HepG2 (cell line): ENCODE results near the gene FETUB. TPM values are rescaled to one million over a fixed set of nuclear protein-coding genes. Genes with fewer than 3 reads are reported as not detected.

ENCODE experiments used
- ATAC-seq: fragments of 200-7000 bp; cut with Tn5 transposase; 3 replicates; pipeline ENCODE4 v1.9.1; 2020; ENCODE audit warnings: mild to moderate bottlenecking, moderate library complexity
- BruUV-seq: library from RNA; stranded (reverse); fragments of 400-500 nt; replicated peaks from 2 replicates; lab custom pipeline; 2021; lab: Mats Ljungman, UMichigan
- CTCF ChIA-PET: fragments of 300-600 bp; formaldehyde crosslinking; extraction: SDS; loops from one replicate; lab custom pipeline; 2021; ENCODE audit warnings: low total read pairs, inconsistent platforms, low intra/inter-chr PET ratio; lab: Yijun Ruan, JAX
- POLR2A ChIA-PET: fragments of 350-600 bp; sonication (Branson Sonifier 250); formaldehyde crosslinking; loops from one replicate; lab custom pipeline; 2020; ENCODE audit warnings: antibody characterized with exemption, inconsistent platforms; lab: Yijun Ruan, JAX
- DNase-seq: peaks from one replicate; pipeline ENCODE4 v3.0.0-alpha.2; 2015; ENCODE audit warnings: low spot score
- FAIRE-seq: peaks from 3 replicates; lab custom pipeline; 2011; peaks lifted over from hg19 to GRCh38; lab: Jason Lieb, UNC
- H2AFZ ChIP-seq: one replicate; pipeline ENCODE4 v1.6.1; 2011; ENCODE audit warnings: low read length, inconsistent platforms
- H3K27ac ChIP-seq: fragments of 300-600 bp; 3 replicates; pipeline ENCODE4 v1.8.0; 2011; ENCODE audit warnings: mixed run types, mild to moderate bottlenecking, mixed read lengths, low read length, inconsistent platforms; ENCODE audit not compliant: insufficient read depth; ENCODE audit errors: extremely low read length
- H3K27me3 ChIP-seq, 2 experiments: fragments of 200-600 bp in 1 of 2; 2 replicates in 1 of 2; 3 replicates in 1 of 2; pipeline versions ENCODE4 v1.6.0 to v1.8.0; 2011; ENCODE audit warnings: low read length in 2 of 2, mild to moderate bottlenecking in 2 of 2, moderate library complexity in 2 of 2, inconsistent platforms in 1 of 2; ENCODE audit not compliant: insufficient read depth in 2 of 2, control insufficient read depth in 1 of 2
- H3K36me3 ChIP-seq, 2 experiments: fragments of 200-600 bp in 1 of 2; replicated peaks in 1 of 2; 2 replicates in 1 of 2; 3 replicates in 1 of 2; pipeline versions ENCODE4 v1.5.1 to v1.8.0; 2011; ENCODE audit warnings: low read length in 2 of 2, inconsistent platforms in 1 of 2; ENCODE audit not compliant: insufficient read depth in 2 of 2, control insufficient read depth in 1 of 2
- H3K4me1 ChIP-seq: 2 replicates; pipeline ENCODE4 v1.5.1; 2012; ENCODE audit warnings: low read length, inconsistent platforms; ENCODE audit not compliant: insufficient read depth
- H3K4me2 ChIP-seq: 2 replicates; pipeline ENCODE4 v1.6.0; 2011; ENCODE audit warnings: low read depth, low read length, inconsistent platforms
- H3K4me3 ChIP-seq, 3 experiments: fragments of 200-600 bp in 1 of 3; sonication (generic), shearing (Covaris generic) in 1 of 3; replicated peaks in 1 of 3; 2 replicates each; pipeline ENCODE4 v1.5.1; 2011 to 2016; ENCODE audit warnings: low read length in 3 of 3, inconsistent platforms in 2 of 3, low read depth in 2 of 3, mild to moderate bottlenecking in 2 of 3, control low read depth in 1 of 3, mixed read lengths in 1 of 3; ENCODE audit not compliant: insufficient read depth in 1 of 3
- H3K79me2 ChIP-seq: one replicate; pipeline ENCODE4 v1.6.1; 2011; ENCODE audit warnings: low read length, inconsistent platforms; ENCODE audit not compliant: insufficient read depth
- H3K9ac ChIP-seq: 2 replicates; pipeline ENCODE4 v1.6.0; 2011; ENCODE audit warnings: mild to moderate bottlenecking, low read depth, low read length, inconsistent platforms; ENCODE audit not compliant: insufficient read depth
- H3K9me3 ChIP-seq: 2 replicates; pipeline ENCODE4 v1.5.1; 2012; ENCODE audit warnings: mild to moderate bottlenecking, low read length
- H4K20me1 ChIP-seq: 2 replicates; pipeline ENCODE4 v1.6.0; 2011; ENCODE audit warnings: inconsistent platforms, mild to moderate bottlenecking, low read length, moderate library complexity; ENCODE audit not compliant: insufficient read depth
- ATF7 ChIP-seq, 2 experiments: fragments of 450-650 bp in 1 of 2; sonication (generic) in 1 of 2; formaldehyde crosslinking in 1 of 2; IDR thresholded peaks; 2 replicates each; pipeline versions ENCODE4 v1.4.0 to v1.6.1; 2016 to 2020; ENCODE audit warnings: antibody characterized with exemption in 1 of 2, mild to moderate bottlenecking in 1 of 2, missing genetic modification reagents in 1 of 2
- CHD4 ChIP-seq: fragments of 200-600 bp; sonication (generic); IDR thresholded peaks from 2 replicates; pipeline ENCODE4 v1.7.0; 2017; ENCODE audit warnings: mild to moderate bottlenecking, low read length, borderline replicate concordance
- MBD4 ChIP-seq: IDR thresholded peaks from 2 replicates; pipeline ENCODE4 v1.6.1; 2012; ENCODE audit warnings: low read length, inconsistent platforms, borderline replicate concordance
- RBFOX2 ChIP-seq: fragments of 200-400 bp; formaldehyde crosslinking; IDR thresholded peaks from 2 replicates; pipeline ENCODE4 v1.6.1; 2017; ENCODE audit warnings: low read depth, mild to moderate bottlenecking, low read length
- REPIN1 ChIP-seq: sonication (generic); formaldehyde crosslinking; IDR thresholded peaks from 2 replicates; pipeline ENCODE4 v1.8.0; 2022; ENCODE audit warnings: missing genetic modification reagents, low read depth, mild to moderate bottlenecking, borderline replicate concordance
- REST ChIP-seq, 2 experiments: IDR thresholded peaks; 2 replicates each; pipeline ENCODE4 v1.6.1; 2011 to 2012; ENCODE audit warnings: low read length in 2 of 2, borderline replicate concordance in 1 of 2, low read depth in 1 of 2, mild to moderate bottlenecking in 1 of 2, moderate library complexity in 1 of 2
- ZBTB33 ChIP-seq: sonication (generic); formaldehyde crosslinking; IDR thresholded peaks from 2 replicates; pipeline ENCODE4 v1.4.0; 2020; ENCODE audit warnings: missing genetic modification reagents
- ZBTB46 ChIP-seq: sonication (generic); formaldehyde crosslinking; IDR thresholded peaks from 2 replicates; pipeline ENCODE4 v1.4.0; 2020; ENCODE audit warnings: mild to moderate bottlenecking, missing genetic modification reagents, borderline replicate concordance
- ZNF136 ChIP-seq: sonication (generic); formaldehyde crosslinking; IDR thresholded peaks from 2 replicates; pipeline ENCODE4 v1.8.1; 2022; ENCODE audit warnings: low read depth, mild to moderate bottlenecking, moderate library complexity, missing genetic modification reagents
- ZNF350 ChIP-seq: sonication (generic); formaldehyde crosslinking; IDR thresholded peaks from 2 replicates; pipeline ENCODE4 v1.4.0; 2020; ENCODE audit warnings: mild to moderate bottlenecking, low read depth, missing genetic modification reagents, borderline replicate concordance
- ZNF430 ChIP-seq: sonication (generic); formaldehyde crosslinking; IDR thresholded peaks from 2 replicates; pipeline ENCODE4 v1.9.0; 2021; ENCODE audit warnings: mild to moderate bottlenecking, missing genetic modification reagents
- ZNF468 ChIP-seq: sonication (generic); formaldehyde crosslinking; IDR thresholded peaks from 2 replicates; pipeline ENCODE4 v1.8.0; 2022; ENCODE audit warnings: mild to moderate bottlenecking, moderate library complexity, missing genetic modification reagents
- ZNF567 ChIP-seq: sonication (generic); formaldehyde crosslinking; IDR thresholded peaks from 2 replicates; pipeline ENCODE4 v1.8.1; 2023; ENCODE audit warnings: mild to moderate bottlenecking, missing genetic modification reagents, borderline replicate concordance
- ZSCAN30 ChIP-seq: sonication (generic); formaldehyde crosslinking; IDR thresholded peaks from 2 replicates; pipeline ENCODE4 v1.5.0; 2020; ENCODE audit warnings: mild to moderate bottlenecking, missing genetic modification reagents
- WGBS: methylation state at CpG from one replicate; pipeline ENCODE4 v1.1.6; 2017; ENCODE audit warnings: low lambda C conversion rate; 5-methylcytosine and 5-hydroxymethylcytosine counted together
- in situ Hi-C: cut with HindIII; loops from 2 replicates; pipeline ENCODE4 v1.10.0; 2017; ENCODE audit warnings: low pct_unique_long_range_greater_than_20kb; ENCODE audit not compliant: extremely low pct_ligation_motif_present
- intact Hi-C: fragments of 100-400 bp; cut with micrococcal nuclease; formaldehyde crosslinking; loops from one replicate; pipeline ENCODE4 v1.10.0; 2022; ENCODE audit not compliant: unreplicated experiment
- polyA plus RNA-seq, 8 experiments: library from polyadenylated mRNA; depleted of rRNA in 3 of 8; stranded (reverse) in 7 of 8; unstranded in 1 of 8; fragments of >200 nt; fragmentation: Illumina TruSeq in 4 of 8; extraction: Trizol in 4 of 8; gene quantifications; 2 replicates each; pipeline versions ENCODE4 v1.2.1 to v1.2.3, GENCODE V29; 2011 to 2016; ENCODE audit warnings: low read depth in 4 of 8, missing spikeins in 1 of 8, mixed read lengths in 1 of 8; ENCODE audit not compliant: insufficient read depth in 1 of 8
- total RNA-seq, 5 experiments: library from RNA; depleted of rRNA; stranded (reverse); fragments of >200 nt; fragmentation: Illumina TruSeq; extraction: Trizol; gene quantifications; 2 replicates each; pipeline ENCODE4 v1.2.3, GENCODE V29; 2016; ENCODE audit warnings: low read depth in 1 of 5

FETUB gene
- total and polyA plus RNA-seq, 2 of the 13 experiments (the other 11 are each of a cell fraction or from before 2014, with no cell fraction given): 2.1 to 4.4 TPM

GRCh38 chr3:186596568-186597287 lies 43.5 kb upstream of the FETUB start:
- Histone ChIP-seq H3K4me2 (no peak overlapping the region), H3K27ac (peak overlapping the region; percentile 24), H3K36me3 (no peaks in the 10 kb centered on the region), H4K20me1 (no peaks in the 10 kb centered on the region), H3K79me2 (no peaks in the 10 kb centered on the region), H3K9me3 (no peaks in the 10 kb centered on the region), H3K4me3 (no peak overlapping the region), H2AFZ (no peak overlapping the region), H3K9ac (no peak overlapping the region), H3K27me3 (no peaks in the 10 kb centered on the region), H3K4me1 (peaks cover 96% of the 10 kb centered on the region)
- ChIA-PET CTCF (no interaction called here), POLR2A (interaction anchor here (0.7 to 24.0 kb wide), 3 partner anchors 14 to 445 kb away, joined by 3 to 854 read pairs (median 51); partner anchors contain the start of genes AHSG, DNAJB11 and TBCCD1)
- in situ Hi-C loops: no loop called here
- ATAC-seq (no peak), FAIRE-seq (no peak), DNase-seq (no peak)
- WGBS: 91% methylated on average over 17 of the region's 17 CpGs
- intact Hi-C loops: no loop called here
- BruUV-seq: no TSS peak
- TF ChIP-seq ZBTB46 (CRISPR knock-in tag) (no peak), ZSCAN30 (CRISPR knock-in tag) (no peak), ZNF468 (CRISPR knock-in tag) (no peak), REST (IDR thresholded peaks at IDR 0.05; ENCODE audit: borderline replicate concordance in 1 of 2, low read depth in 1 of 2, low read length in 2 of 2) (peak in 1 of 2 experiments; percentile 38; a peak in 1 of 4 replicates), RBFOX2 (no peak), REPIN1 (CRISPR knock-in tag) (no peak), ZNF350 (CRISPR knock-in tag) (no peak), ZNF567 (CRISPR knock-in tag) (no peak), CHD4 (no peak), ZNF136 (CRISPR knock-in tag) (no peak), MBD4 (no peak), ATF7 (IDR thresholded peaks at IDR 0.05) (peak; percentile 69), ATF7 (CRISPR knock-in tag; IDR thresholded peaks at IDR 0.05) (no peak), ZNF430 (CRISPR knock-in tag) (no peak), ZBTB33 (CRISPR knock-in tag) (peak; percentile 67)
